Activated CD4-positive, alpha-beta T cell treated with anti-CD3 and anti-CD28 coated beads, Interleukin-10, Interleukin-2, amounts not matched to agents 100 ng/mL and 50 ng/mL, durations not matched to agents 16 hours and 8 hours (primary cell): ENCODE measurements around the gene IFITM1.
"Not testable (repeated sequence)": the region's sequence is repeated elsewhere in the genome, so short reads cannot be mapped to it uniquely, and the experiment has no call there.

Experiments used
- DNase-seq: peaks from one replicate; pipeline ENCODE4 v3.0.0-alpha.2; 2020

The IFITM1 gene

GRCh38 chr11:350033-350722 is 36.3 kb downstream of the IFITM1 start:
- DNase-seq: not testable (repeated sequence)

GRCh38 chr11:350723-351255 is 36.9 kb downstream of the IFITM1 start:
- DNase-seq: no peak

GRCh38 chr11:351411-351810 is 37.6 kb downstream of the IFITM1 start:
- no peak for DNase-seq

- no peak for DNase-seq
These were observed 38.7 kb downstream of the IFITM1 start for GRCh38 chr11:352456-353031.

GRCh38 chr11:353179-353873 is 39.5 kb downstream of the IFITM1 start:
- DNase-seq: no peak

GRCh38 chr11:355581-356458 is 42.0 kb downstream of the IFITM1 start:
- peak; percentile 85 for DNase-seq

- DNase-seq: no peak
These were observed 42.8 kb downstream of the IFITM1 start for GRCh38 chr11:356610-357009.

GRCh38 chr11:357582-357981 is 43.7 kb downstream of the IFITM1 start:
- DNase-seq: no peak

- DNase-seq: no peak
These were observed 44.4 kb downstream of the IFITM1 start for GRCh38 chr11:358129-358800.

GRCh38 chr11:359181-359714 is 45.4 kb downstream of the IFITM1 start:
- DNase-seq: peak; percentile 50

GRCh38 chr11:360326-361280 is 46.8 kb downstream of the IFITM1 start:
- DNase-seq: no peak

- no peak for DNase-seq
These were observed 49.0 kb downstream of the IFITM1 start for GRCh38 chr11:362642-363442.

- DNase-seq: not testable (repeated sequence)
These were observed 49.6 kb downstream of the IFITM1 start for GRCh38 chr11:363443-363805.

GRCh38 chr11:363948-364761 is 50.3 kb downstream of the IFITM1 start:
- peak; percentile 67 for DNase-seq
